GM21717 (cell line): Measurements from ENCODE around the gene URI1.
"Not testable (repeated sequence)": the region's sequence is repeated elsewhere in the genome, so short reads cannot be mapped to it uniquely, and the experiment has no call there.

Source experiments
- ATAC-seq: cut with Tn5 transposase; IDR thresholded peaks from one replicate; pipeline ENCODE4 v1.9.1; 2021; ENCODE audit warnings: mild to moderate bottlenecking, moderate library complexity; ENCODE audit not compliant: unreplicated experiment

Gene URI1

GRCh38 chr19:30022659-30023058 lies 80.6 kb downstream of the URI1 start:
- no peak for ATAC-seq

- ATAC-seq = no peak
These were observed 81.3 kb downstream of the URI1 start for GRCh38 chr19:30023330-30023729.

- no peak for ATAC-seq
These were observed 82.1 kb downstream of the URI1 start for GRCh38 chr19:30024091-30024490.

- ATAC-seq = no peak
These were observed 84.9 kb downstream of the URI1 start for GRCh38 chr19:30026933-30027332.

GRCh38 chr19:30028118-30028991 lies 86.3 kb downstream of the URI1 start:
- no peak for ATAC-seq

- ATAC-seq = no peak
These were observed 86.9 kb downstream of the URI1 start for GRCh38 chr19:30028992-30029343.

GRCh38 chr19:30029721-30030510 lies 87.9 kb downstream of the URI1 start:
- ATAC-seq = peak; percentile 86

- ATAC-seq = no peak
These were observed 92.3 kb downstream of the URI1 start for GRCh38 chr19:30034321-30034720.

GRCh38 chr19:30036154-30037129 lies 94.4 kb downstream of the URI1 start:
- ATAC-seq = no peak

- ATAC-seq = no peak
These were observed 95.8 kb downstream of the URI1 start for GRCh38 chr19:30037835-30038234.

GRCh38 chr19:30041931-30042330 lies 99.9 kb downstream of the URI1 start:
- ATAC-seq = not testable (repeated sequence)

GRCh38 chr19:30043008-30043407 lies 101.0 kb downstream of the URI1 start:
- ATAC-seq = not testable (repeated sequence)

GRCh38 chr19:30044273-30045248 lies 102.5 kb downstream of the URI1 start:
- ATAC-seq = no peak

- ATAC-seq = no peak
These were observed 104.5 kb downstream of the URI1 start for GRCh38 chr19:30046522-30046921.

- ATAC-seq = no peak
These were observed 105.4 kb downstream of the URI1 start for GRCh38 chr19:30047432-30047831.

- ATAC-seq = no peak
These were observed 107.2 kb downstream of the URI1 start for GRCh38 chr19:30049226-30049625.

- no peak for ATAC-seq
These were observed 108.0 kb downstream of the URI1 start for GRCh38 chr19:30049846-30050667.

- no peak for ATAC-seq
These were observed 110.4 kb downstream of the URI1 start for GRCh38 chr19:30052122-30053075.
